Omental fat pad (tissue), 4 donors: ENCODE results near the gene ZDHHC3. TPM values are rescaled to one million over a fixed set of nuclear protein-coding genes. Genes with fewer than 3 reads are reported as not detected.

Experiments
- ATAC-seq: fragments of 150-250 bp; one replicate; pipeline ENCODE4 v1.9.1; 2016; ENCODE audit warnings: mild to moderate bottlenecking, moderate library complexity; ENCODE audit not compliant: low FRiP score
- DNase-seq: peaks from one replicate; pipeline ENCODE4 v3.0.0-alpha.2; 2019; ENCODE audit warnings: low spot score
- CTCF ChIP-seq, 3 donors: fragments of 450-650 bp; IDR thresholded peaks; one replicate each; pipeline ENCODE4 v1.5.1; 2016 to 2017; ENCODE audit warnings: antibody characterized with exemption in 3 of 3, mild to moderate bottlenecking in 3 of 3, moderate library complexity in 2 of 3
- total RNA-seq, 4 donors: library from RNA; depleted of rRNA; stranded (reverse); fragments of >200 nt; gene quantifications; one replicate each; pipeline ENCODE4 v1.1.0, GENCODE V29; 2016

Gene ZDHHC3
- total RNA-seq, 4 donors from 2014 or later: 72.0 to 99.8 (median 80.1) TPM

GRCh38 chr3:45003859-45004258 is 27.9 kb upstream of the ZDHHC3 start:
- DNase-seq: no peak
- TF ChIP-seq CTCF (IDR thresholded peaks at IDR 0.05): no peak
- no peak for ATAC-seq

- no peak for ATAC-seq
- TF ChIP-seq CTCF (IDR thresholded peaks at IDR 0.05): no peak
- no peak for DNase-seq
Observed at GRCh38 chr3:45003406-45003805, 27.4 kb upstream of the ZDHHC3 start.

- no peak for DNase-seq
- TF ChIP-seq CTCF (IDR thresholded peaks at IDR 0.05): no peak
- no peak for ATAC-seq
Observed at GRCh38 chr3:45002720-45003119, 26.7 kb upstream of the ZDHHC3 start.

- DNase-seq: no peak
- no peak for TF ChIP-seq CTCF (IDR thresholded peaks at IDR 0.05)
- ATAC-seq: no peak
Observed at GRCh38 chr3:45002139-45002660, 26.2 kb upstream of the ZDHHC3 start.

- TF ChIP-seq CTCF (IDR thresholded peaks at IDR 0.05): no peak
- ATAC-seq: no peak
- no peak for DNase-seq
Observed at GRCh38 chr3:45001738-45002137, 25.8 kb upstream of the ZDHHC3 start.

- no peak for TF ChIP-seq CTCF (IDR thresholded peaks at IDR 0.05)
- ATAC-seq (no peak), DNase-seq (no peak)
Observed at GRCh38 chr3:45000823-45001222, 24.8 kb upstream of the ZDHHC3 start.

GRCh38 chr3:44999782-45000181 is 23.8 kb upstream of the ZDHHC3 start:
- ATAC-seq (no peak), DNase-seq (no peak)
- TF ChIP-seq CTCF (IDR thresholded peaks at IDR 0.05): no peak
